ENCODE results near the gene CUL9.

DNA sequence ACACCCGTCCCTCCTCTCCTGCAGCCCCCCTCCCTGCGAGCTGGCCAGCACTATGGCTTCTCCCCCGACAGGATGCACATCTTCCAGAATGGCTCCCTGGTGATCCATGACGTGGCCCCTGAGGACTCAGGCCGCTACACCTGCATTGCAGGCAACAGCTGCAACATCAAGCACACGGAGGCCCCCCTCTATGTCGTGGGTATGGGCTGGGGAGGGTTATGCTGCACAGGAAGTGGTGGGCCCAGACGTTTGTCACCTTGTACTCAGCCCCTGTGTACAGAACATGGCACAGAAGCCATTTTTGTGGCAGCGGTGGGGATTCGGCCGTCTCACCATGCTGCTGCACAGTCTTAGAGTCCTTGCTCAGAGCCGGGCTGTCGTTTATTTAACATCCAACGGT lies 39.9 kb upstream of the CUL9 start:
- TF ChIP-seq, protein P1, sequence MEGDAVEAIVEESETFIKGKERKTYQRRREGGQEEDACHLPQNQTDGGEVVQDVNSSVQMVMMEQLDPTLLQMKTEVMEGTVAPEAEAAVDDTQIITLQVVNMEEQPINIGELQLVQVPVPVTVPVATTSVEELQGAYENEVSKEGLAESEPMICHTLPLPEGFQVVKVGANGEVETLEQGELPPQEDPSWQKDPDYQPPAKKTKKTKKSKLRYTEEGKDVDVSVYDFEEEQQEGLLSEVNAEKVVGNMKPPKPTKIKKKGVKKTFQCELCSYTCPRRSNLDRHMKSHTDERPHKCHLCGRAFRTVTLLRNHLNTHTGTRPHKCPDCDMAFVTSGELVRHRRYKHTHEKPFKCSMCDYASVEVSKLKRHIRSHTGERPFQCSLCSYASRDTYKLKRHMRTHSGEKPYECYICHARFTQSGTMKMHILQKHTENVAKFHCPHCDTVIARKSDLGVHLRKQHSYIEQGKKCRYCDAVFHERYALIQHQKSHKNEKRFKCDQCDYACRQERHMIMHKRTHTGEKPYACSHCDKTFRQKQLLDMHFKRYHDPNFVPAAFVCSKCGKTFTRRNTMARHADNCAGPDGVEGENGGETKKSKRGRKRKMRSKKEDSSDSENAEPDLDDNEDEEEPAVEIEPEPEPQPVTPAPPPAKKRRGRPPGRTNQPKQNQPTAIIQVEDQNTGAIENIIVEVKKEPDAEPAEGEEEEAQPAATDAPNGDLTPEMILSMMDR (conservative IDR thresholded peaks at IDR 0.05; ENCODE audit: low read length), result no peak
- TF ChIP-seq EZH2phosphoT487 (IDR thresholded peaks at IDR 0.05; ENCODE audit: borderline replicate concordance, low read depth, low read length), result no peak
